Measurements from ENCODE around the gene CDAN1.

CDAN1 gene

DNA sequence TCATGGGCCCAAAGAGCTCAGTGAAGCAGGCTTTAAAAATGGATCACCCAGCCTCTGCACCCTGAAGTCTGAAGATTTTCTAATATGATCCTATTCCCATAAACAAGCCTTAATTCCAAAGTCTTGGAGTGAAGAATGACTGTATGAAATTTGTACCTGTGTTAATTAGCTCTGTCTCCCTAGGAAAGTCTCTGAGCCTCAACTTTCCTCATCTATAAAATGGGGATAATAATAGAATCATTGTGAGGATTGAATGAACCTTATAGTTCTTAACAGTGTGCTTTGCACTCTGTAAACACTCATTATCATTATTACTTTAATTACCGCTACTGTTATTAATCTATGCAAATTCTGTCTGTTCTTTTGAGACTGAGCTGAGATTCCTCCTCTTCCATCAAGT is 61.9 kb downstream of the CDAN1 start:
- in situ Hi-C loops (cut with MboI; ENCODE audit: low sequenced_read_pairs): no loop called here

DNA sequence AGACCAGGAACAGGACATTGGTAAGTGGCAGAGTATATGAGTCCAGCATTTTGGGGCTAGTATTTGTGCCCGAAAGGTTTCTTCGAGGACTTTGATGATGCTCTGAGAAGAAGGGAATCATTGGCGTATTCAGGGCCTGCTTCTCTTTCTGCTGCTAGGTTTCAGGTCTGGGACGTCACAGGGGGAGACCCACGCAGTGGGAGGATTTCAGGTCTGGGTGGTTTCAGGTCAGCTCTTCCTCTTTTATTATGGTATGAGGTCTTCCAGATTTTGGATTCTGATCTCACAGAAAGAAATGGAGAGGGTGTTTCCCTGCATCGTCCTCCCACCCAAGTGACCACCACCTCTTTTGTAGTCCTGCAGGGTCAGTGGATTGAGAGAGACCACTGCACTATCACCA is 62.5 kb downstream of the CDAN1 start:
- in situ Hi-C loops (cut with MboI; ENCODE audit: low sequenced_read_pairs): no loop called here

Data from HL-60/S4 treated with phorbol 12-myristate 13-acetate at 8.2 ng/mL for 4 days and 3 days (cell line).